Activated CD8-positive, alpha-beta memory T cell treated with anti-CD3 and anti-CD28 coated beads, Interleukin-2, amount 50 U/mL, for 1 hour (primary cell): ENCODE results near the gene URB2.
"Not testable (repeated sequence)": the region's sequence is repeated elsewhere in the genome, so short reads cannot be mapped to it uniquely, and the experiment has no call there.

Source experiments
- DNase-seq: peaks from one replicate; pipeline ENCODE4 v3.0.0-alpha.2; 2020; ENCODE audit errors: extremely low read depth

Gene URB2

GRCh38 chr1:229693129-229693900 lies 67.3 kb downstream of the URB2 start:
- DNase-seq: no peak

- no peak for DNase-seq
Measured at GRCh38 chr1:229694053-229694693, 68.1 kb downstream of the URB2 start.

GRCh38 chr1:229696385-229696784 lies 70.3 kb downstream of the URB2 start:
- DNase-seq: no peak

- no peak for DNase-seq
Measured at GRCh38 chr1:229699613-229700267, 73.7 kb downstream of the URB2 start.

- no peak for DNase-seq
Measured at GRCh38 chr1:229704157-229704556, 78.1 kb downstream of the URB2 start.

GRCh38 chr1:229705152-229705551 lies 79.1 kb downstream of the URB2 start:
- not testable (repeated sequence) for DNase-seq

GRCh38 chr1:229707127-229707526 lies 81.1 kb downstream of the URB2 start:
- not testable (repeated sequence) for DNase-seq

GRCh38 chr1:229709500-229710013 lies 83.5 kb downstream of the URB2 start:
- DNase-seq: no peak
